Esophagus squamous epithelium (tissue), 4 donors: ENCODE data around the gene FBXW11.

Experiments used
- POLR2A ChIP-seq, 4 donors: fragments of 450-650 bp; IDR thresholded peaks; one replicate each; pipeline ENCODE4 v1.6.1; 2017; ENCODE audit warnings: antibody characterized with exemption in 4 of 4, mild to moderate bottlenecking in 4 of 4, moderate library complexity in 3 of 4
- TF ChIP-seq, protein P1 (sequence below), 6 experiments: fragments of 450-650 bp in 4 of 6; fragments of 200-600 bp in 2 of 6; sonication (generic) in 2 of 6; IDR thresholded peaks; one replicate each; pipeline ENCODE4 v1.5.1; 2016 to 2019; ENCODE audit warnings: antibody characterized with exemption in 6 of 6, mild to moderate bottlenecking in 4 of 6, moderate library complexity in 4 of 6

DNA sequence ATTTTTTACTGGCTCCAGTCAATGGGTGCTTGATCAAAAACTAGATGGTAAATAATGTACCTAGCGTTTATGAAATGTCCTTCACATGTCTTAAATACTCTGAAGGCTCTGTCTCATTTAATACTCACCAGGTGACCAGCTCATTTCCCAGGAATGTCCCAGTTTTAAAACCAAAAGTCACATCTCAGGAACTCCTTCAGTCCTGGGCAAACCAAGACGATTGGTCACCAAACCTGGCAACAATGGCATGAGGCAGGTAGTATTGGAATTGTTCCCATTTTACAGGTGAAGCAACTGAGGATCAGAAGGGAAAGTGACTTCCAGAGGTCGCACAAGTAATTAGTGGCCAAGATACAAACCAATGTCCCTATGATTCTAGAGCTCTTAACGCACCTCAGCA lies 193.2 kb downstream of the FBXW11 start:
- no peak for TF ChIP-seq POLR2A (IDR thresholded peaks at IDR 0.05)
- TF ChIP-seq, protein P1, sequence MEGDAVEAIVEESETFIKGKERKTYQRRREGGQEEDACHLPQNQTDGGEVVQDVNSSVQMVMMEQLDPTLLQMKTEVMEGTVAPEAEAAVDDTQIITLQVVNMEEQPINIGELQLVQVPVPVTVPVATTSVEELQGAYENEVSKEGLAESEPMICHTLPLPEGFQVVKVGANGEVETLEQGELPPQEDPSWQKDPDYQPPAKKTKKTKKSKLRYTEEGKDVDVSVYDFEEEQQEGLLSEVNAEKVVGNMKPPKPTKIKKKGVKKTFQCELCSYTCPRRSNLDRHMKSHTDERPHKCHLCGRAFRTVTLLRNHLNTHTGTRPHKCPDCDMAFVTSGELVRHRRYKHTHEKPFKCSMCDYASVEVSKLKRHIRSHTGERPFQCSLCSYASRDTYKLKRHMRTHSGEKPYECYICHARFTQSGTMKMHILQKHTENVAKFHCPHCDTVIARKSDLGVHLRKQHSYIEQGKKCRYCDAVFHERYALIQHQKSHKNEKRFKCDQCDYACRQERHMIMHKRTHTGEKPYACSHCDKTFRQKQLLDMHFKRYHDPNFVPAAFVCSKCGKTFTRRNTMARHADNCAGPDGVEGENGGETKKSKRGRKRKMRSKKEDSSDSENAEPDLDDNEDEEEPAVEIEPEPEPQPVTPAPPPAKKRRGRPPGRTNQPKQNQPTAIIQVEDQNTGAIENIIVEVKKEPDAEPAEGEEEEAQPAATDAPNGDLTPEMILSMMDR (IDR thresholded peaks at IDR 0.05) = no peak
